GM12878 (cell line): ENCODE results near the gene KIF15.

ENCODE experiments used
- ATF2 ChIP-seq: IDR thresholded peaks from 2 replicates; pipeline ENCODE4 v1.6.1; 2012; ENCODE audit warnings: low read length, inconsistent platforms
- CBFB ChIP-seq: IDR thresholded peaks from 2 replicates; pipeline ENCODE4 v1.6.1; 2016; ENCODE audit warnings: antibody characterized with exemption, low read depth
- CTCF ChIP-seq, 3 experiments: IDR thresholded peaks in 2 of 3; conservative IDR thresholded peaks in 1 of 3; 2 replicates each; pipeline ENCODE4 v1.5.1; 2011; ENCODE audit warnings: low read depth in 3 of 3, low read length in 3 of 3, mild to moderate bottlenecking in 3 of 3, control low read depth in 2 of 3, moderate library complexity in 2 of 3, inconsistent platforms in 1 of 3, mixed read lengths in 1 of 3; ENCODE audit not compliant: control insufficient read depth in 2 of 3, insufficient read depth in 1 of 3; ENCODE audit errors: extremely low read depth in 1 of 3
- EZH2 ChIP-seq: IDR thresholded peaks from 2 replicates; pipeline ENCODE4 v1.6.1; 2012; ENCODE audit warnings: low read depth, mild to moderate bottlenecking, control low read depth, inconsistent platforms, low read length, borderline replicate concordance; ENCODE audit not compliant: control insufficient read depth
- KAT2A ChIP-seq: conservative IDR thresholded peaks from 2 replicates; pipeline ENCODE4 v1.6.1; 2011; ENCODE audit warnings: low read depth, low read length; ENCODE audit not compliant: control insufficient read depth
- MAX ChIP-seq: IDR thresholded peaks from 2 replicates; pipeline ENCODE4 v1.6.1; 2012; ENCODE audit warnings: low read depth, low read length, improper control_type of control experiment
- POLR2A ChIP-seq: IDR thresholded peaks from 2 replicates; pipeline ENCODE4 v1.6.1; 2011; ENCODE audit warnings: low read depth, mild to moderate bottlenecking, low read length
- POLR2AphosphoS2 ChIP-seq: IDR thresholded peaks from 2 replicates; pipeline ENCODE4 v1.6.1; 2011; ENCODE audit warnings: low read depth, mild to moderate bottlenecking, low read length, improper control_type of control experiment, moderate library complexity
- POLR2AphosphoS5 ChIP-seq: IDR thresholded peaks from 2 replicates; pipeline ENCODE4 v1.6.1; 2011; ENCODE audit warnings: mild to moderate bottlenecking, low read length, inconsistent platforms
- RAD21 ChIP-seq: IDR thresholded peaks from 2 replicates; pipeline ENCODE4 v1.6.1; 2011; ENCODE audit warnings: mild to moderate bottlenecking, low read depth, low read length, moderate library complexity; ENCODE audit not compliant: insufficient read depth
- USF2 ChIP-seq: IDR thresholded peaks from 2 replicates; pipeline ENCODE4 v1.6.1; 2011; ENCODE audit warnings: low read depth, low read length, improper control_type of control experiment, borderline replicate concordance
- YY1 ChIP-seq: IDR thresholded peaks from 2 replicates; pipeline ENCODE4 v1.6.1; 2011; ENCODE audit warnings: low read depth, mild to moderate bottlenecking, low read length

GRCh38 chr3:44892689-44893088 lies 131.1 kb downstream of the KIF15 start:
- no peak for TF ChIP-seq RAD21
- TF ChIP-seq ATF2, result no peak
- no peak for TF ChIP-seq CTCF (IDR thresholded peaks at IDR 0.05 in 2 of 3, conservative IDR thresholded peaks at IDR 0.05 in 1 of 3; ENCODE audit: control insufficient read depth in 2 of 3, extremely low read depth in 1 of 3, insufficient read depth in 1 of 3, low read depth in 3 of 3, low read length in 3 of 3)
- no peak for TF ChIP-seq POLR2AphosphoS5
- no peak for TF ChIP-seq CBFB
- TF ChIP-seq MAX, result no peak
- TF ChIP-seq POLR2A, result no peak
- no peak for TF ChIP-seq EZH2
- TF ChIP-seq YY1, result no peak
- no peak for TF ChIP-seq USF2
- TF ChIP-seq KAT2A, result no peak
- no peak for TF ChIP-seq POLR2AphosphoS2
